ENCODE measurements around the gene LSM14A. TPM values are rescaled to one million over a fixed set of nuclear protein-coding genes. Genes with fewer than 3 reads are reported as not detected.
"Not testable (repeated sequence)": the region's sequence is repeated elsewhere in the genome, so short reads cannot be mapped to it uniquely, and the experiment has no call there.

Gene LSM14A
- polyA plus RNA-seq, 5 donors = 127 to 162 (median 159) TPM

DNA sequence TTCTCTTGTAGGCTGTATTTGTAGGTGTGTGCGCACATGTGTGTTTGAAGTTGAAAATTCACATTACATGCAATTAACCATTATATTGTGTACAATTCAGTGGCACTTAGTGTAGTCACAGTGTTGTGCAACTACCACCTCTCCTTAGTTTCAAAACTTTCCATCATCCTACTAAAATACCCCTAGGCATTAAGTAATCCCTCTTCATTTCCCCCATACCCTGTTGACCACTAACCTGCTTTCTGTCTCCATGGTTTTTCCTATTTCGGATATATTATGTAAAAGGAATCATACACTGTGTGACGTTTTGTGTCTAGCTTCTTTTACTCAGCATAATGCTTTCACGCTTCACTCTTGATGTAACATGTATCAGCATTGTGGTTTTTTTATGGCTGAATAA lies 16.1 kb downstream of the LSM14A start:
- no peak for DNase-seq

- DNase-seq = no peak
These were observed 17.1 kb downstream of the LSM14A start for GRCh38 chr19:34189199-34189916.

DNA sequence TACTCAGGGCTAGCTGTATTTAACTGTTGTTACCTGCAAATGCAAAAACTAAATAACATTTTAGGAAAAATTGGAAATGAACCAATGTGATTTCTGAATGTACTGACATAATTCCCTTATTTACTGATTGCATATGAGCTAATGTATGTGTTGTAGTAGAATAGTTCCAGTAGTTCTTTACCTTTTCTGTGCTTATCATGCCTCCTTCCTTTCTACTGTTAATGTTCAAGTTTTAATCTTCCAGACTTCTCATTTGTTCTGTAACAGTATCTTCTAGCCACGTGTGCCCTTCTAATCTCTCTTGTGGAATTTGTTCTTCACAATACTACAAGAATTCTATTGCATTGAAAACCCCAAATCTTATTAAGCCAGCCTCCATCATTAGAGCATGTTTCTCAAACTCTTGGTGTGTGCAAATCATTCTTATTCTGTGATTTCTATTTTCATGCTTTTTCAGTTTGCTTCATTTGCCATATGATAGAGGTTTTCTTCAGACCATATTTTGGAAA lies 17.7 kb downstream of the LSM14A start:
- DNase-seq = no peak

- DNase-seq = no peak
These were observed 19.2 kb downstream of the LSM14A start for GRCh38 chr19:34191355-34191962.

DNA sequence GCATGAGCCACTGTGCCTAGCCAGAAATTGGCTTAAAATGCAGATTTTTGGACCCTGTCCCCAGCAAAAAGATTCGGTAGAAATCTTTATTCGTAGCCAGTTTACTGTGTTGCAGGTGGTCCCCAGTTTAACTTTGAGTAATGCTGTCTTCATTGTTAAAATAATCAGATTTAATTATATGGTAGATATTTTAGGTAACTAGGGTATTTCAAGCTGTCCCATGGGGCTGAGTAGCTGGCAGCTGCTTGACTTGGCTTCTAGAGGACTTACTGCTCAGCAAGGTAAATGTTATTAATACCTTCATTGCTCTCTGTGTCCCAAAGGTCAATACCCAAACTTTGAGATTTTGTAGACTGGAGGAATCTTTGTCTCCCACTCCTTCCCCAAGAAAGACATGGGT lies 21.1 kb downstream of the LSM14A start:
- no peak for DNase-seq

GRCh38 chr19:34193876-34194275 lies 21.6 kb downstream of the LSM14A start:
- DNase-seq = no peak

DNA sequence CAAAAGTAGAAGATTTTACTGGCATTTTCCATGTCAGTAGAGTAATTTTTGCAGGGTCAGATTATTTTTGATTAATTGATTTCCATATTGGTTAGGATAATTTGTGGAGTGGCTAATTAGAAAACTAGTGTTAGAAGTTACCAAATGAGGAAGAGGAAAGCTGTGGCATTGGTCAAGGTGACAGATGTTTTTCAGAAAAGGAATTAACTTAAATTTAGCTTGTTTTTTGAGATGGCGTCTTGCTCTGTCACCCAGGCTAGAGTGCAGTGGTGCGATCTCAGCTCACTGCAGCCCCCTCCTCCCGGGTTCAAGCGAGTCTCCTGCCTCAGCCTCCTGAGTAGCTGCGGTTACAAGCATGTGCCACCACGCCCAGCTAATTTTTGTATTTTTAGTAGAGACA lies 28.8 kb downstream of the LSM14A start:
- DNase-seq = no peak

- DNase-seq = not testable (repeated sequence)
These were observed 33.0 kb downstream of the LSM14A start for GRCh38 chr19:34205324-34205723.

- DNase-seq = no peak
These were observed 36.1 kb downstream of the LSM14A start for GRCh38 chr19:34208291-34208884.

DNA sequence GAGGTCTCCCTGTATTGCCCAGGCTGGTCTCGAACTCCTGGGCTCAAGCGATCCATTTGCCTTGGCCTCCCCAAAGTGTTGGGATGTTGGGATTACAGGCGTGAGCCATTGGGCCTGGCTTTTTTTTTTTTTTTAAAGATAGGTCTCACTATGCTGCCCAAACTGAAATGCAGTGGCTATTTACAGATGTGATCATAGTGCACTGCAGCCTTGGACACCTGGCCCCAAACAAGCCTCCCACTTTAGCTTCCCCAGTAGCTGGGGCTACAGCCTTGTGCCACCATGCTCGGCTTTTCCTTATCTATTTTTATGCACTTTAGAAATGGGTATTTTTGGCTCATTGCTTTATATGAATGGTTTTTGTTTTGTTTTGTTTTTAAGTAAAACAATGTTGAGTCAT lies 37.4 kb downstream of the LSM14A start:
- no peak for DNase-seq

DNA sequence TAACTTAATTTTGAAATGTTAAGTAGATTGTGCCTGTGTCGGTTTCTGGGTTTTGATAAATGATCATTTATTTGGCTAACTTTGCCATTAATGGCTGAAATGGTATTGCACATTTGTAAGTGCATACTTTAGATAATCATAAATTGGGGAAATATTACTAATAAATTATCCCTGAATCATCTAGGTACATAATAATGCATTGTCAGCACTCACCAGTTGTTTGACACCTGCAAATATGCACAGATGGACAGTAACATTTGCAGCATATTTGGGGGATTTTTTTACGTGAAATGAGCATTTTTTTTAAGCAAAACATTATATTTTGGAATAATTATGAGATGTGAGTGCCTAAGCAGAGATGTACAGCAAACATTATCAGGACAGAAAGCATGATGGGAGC lies 41.0 kb downstream of the LSM14A start:
- DNase-seq = no peak

- no peak for DNase-seq
These were observed 41.7 kb downstream of the LSM14A start for GRCh38 chr19:34214040-34214439.

DNA sequence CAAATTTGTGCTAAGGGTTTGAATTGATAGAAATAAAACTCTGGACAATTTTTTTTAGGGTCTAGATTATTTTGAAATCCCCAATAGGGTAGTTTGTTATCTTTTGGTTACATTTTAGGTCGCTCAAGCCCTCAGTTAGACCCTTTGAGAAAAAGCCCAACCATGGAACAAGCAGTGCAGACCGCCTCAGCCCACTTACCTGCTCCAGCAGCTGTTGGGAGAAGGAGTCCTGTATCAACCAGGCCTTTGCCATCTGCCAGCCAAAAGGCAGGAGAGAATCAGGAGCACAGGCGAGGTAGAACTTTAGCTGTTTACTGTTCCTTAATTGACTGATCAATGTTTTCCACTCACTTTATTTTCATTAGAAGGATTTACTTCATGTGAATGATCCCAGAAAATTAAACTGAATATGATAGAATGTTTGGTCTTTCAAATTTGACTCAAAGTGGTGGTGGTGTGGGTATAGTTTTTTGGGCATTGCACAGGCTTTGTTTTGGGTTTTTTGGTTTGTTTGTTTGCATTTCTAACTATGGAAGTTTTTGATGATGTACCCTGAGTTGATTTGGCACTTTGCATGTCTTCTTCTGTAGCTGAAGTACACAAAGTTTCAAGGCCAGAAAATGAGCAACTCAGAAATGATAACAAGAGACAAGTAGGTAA lies 42.8 kb downstream of the LSM14A start:
- no peak for DNase-seq

GRCh38 chr19:34215666-34216038 lies 43.3 kb downstream of the LSM14A start:
- no peak for DNase-seq

DNA sequence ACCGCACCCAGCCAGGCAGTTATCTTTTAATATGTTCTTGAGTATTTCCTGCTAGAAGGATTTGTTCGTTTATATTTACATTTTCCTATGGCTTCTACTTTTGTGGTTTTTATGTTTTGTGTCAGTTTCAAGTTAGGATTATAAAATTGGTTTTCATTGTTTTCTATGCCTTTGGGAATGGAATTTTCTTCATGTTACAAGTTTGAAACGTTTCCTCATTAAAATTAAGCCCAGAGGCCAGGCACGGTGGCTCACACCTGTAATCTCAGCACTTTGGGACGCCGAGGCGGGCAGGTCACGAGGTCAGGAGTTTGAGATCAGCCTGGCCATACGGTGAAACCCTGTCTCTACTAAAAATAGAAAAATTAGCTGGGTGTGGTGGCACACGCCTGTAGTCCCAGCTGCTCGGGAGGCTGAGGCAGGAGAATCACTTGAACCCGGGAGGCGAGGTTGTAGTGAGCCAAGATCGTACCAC lies 44.5 kb downstream of the LSM14A start:
- DNase-seq = not testable (repeated sequence)

DNA sequence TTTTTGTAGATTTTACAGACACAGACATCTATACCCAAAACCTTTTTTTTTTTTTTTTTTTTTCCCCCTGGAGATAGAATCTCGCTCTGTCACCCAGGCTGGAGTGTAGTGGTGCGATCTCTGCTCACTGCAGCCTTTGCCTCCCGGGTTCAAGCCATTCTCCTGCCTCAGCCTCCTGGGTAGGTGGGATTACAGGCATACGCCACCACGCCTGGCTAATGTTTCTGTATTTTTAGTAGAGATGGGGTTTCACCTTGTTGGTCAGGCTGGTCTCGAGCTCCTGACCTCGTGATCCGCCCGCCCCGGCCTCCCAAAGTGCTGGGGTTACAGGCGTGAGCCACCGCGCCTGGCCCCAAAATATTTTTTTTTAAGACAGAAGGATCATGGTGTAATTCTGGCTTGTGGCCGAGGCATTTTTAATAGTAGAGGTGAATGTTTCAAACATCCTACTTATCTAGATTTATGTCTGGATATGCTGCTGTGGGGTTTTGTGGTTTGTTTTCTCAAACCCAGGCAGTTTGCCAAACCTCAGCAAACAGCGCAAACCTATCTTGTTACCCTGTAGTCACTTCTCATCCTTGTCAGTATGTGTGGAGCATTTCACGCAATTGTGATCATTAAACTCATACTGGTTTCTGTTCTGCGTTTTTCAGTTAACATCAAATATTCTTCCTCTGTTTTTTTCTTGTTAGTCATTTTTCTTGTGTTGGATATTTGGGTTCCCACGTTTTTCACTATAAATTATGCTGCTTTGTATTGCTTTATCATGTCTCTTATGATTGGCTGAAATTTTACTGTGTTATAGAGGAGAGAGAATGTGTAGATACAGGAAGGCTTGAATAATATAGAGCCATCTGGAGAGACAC lies 45.9 kb downstream of the LSM14A start:
- no peak for DNase-seq

GRCh38 chr19:34218818-34219164 lies 46.5 kb downstream of the LSM14A start:
- no peak for DNase-seq

DNA sequence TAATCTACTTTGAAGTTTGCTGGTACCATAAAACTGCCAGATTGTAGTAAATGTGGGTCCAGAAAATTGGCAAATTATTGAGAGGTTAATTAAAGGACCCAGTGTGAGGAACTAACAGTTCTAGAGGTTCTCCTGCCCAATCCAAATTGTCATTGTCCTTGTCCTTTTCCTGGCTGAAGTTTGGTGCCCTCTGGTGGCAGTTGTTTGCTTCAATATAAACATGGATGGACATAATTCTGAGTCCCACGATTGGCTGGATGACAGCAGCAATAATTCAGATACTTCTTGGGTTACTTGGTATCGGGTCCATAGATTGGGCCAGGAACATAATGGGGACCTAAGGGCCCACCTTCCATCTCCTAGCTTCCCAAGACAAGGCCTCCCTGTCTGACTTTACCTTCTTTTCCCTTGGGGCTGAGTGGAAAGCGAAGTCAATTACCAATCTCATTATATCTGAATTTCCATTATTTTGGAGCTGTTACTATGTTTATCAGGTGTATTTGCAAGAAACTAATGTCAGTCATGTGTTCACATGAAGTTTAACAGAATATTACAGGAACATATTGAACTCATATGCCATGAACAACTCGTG lies 48.3 kb downstream of the LSM14A start:
- peak; percentile 14 to 30 for DNase-seq

- no peak for DNase-seq
These were observed 50.1 kb downstream of the LSM14A start for GRCh38 chr19:34222386-34222785.

- no peak for DNase-seq
These were observed 52.8 kb downstream of the LSM14A start for GRCh38 chr19:34224996-34225658.

DNA sequence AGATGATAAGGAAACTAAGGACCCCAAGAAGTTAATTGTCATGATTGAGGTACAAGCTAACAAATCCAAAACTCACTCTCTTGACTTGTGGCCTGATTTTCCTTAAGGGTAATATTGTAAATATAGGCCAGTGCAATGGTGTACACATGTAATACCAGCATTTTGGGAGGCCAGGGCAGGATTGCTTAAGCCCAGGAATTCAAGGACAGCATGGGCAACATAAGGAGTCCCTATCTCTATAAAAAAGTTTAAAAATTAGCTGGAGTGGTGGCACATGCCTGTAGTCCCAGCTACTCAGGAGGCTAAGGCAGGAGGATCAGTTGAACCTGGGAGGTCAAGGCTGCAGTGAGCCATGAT lies 53.3 kb downstream of the LSM14A start:
- DNase-seq = no peak

Data from right lung (tissue), 5 donors.